Activated CD4-positive, alpha-beta memory T cell treated with anti-CD3 and anti-CD28 coated beads, Interleukin-2, amount 10 ng/mL, durations not matched to agents 7 days and 5 days (primary cell): ENCODE data around the gene BBOX1. TPM values are rescaled to one million over a fixed set of nuclear protein-coding genes. Genes with fewer than 3 reads are reported as not detected.
"Not testable (repeated sequence)": the region's sequence is repeated elsewhere in the genome, so short reads cannot be mapped to it uniquely, and the experiment has no call there.

ENCODE experiments used
- CTCF ChIA-PET: fragments of 350-600 bp; sonication (Branson Sonifier 250); formaldehyde crosslinking; loops from one replicate; lab custom pipeline; 2021; ENCODE audit warnings: antibody characterized with exemption, inconsistent platforms; lab: Charles Lee
- POLR2A ChIA-PET: fragments of 350-600 bp; sonication (Branson Sonifier 250); formaldehyde crosslinking; loops from one replicate; lab custom pipeline; 2021; ENCODE audit warnings: antibody characterized with exemption; lab: Charles Lee
- DNase-seq: peaks from one replicate; pipeline ENCODE4 v3.0.0-alpha.2; 2020
- H3K27ac Mint-ChIP-seq: one replicate; pipeline ENCODE4 v1.8.0; 2021; ENCODE audit warnings: mild to moderate bottlenecking, mixed read lengths
- H3K27me3 Mint-ChIP-seq: one replicate; pipeline ENCODE4 v1.8.0; 2021; ENCODE audit warnings: mixed read lengths
- H3K36me3 Mint-ChIP-seq: one replicate; pipeline ENCODE4 v1.8.0; 2021; ENCODE audit warnings: low read depth, mixed read lengths
- H3K4me1 Mint-ChIP-seq: one replicate; pipeline ENCODE4 v1.8.0; 2021; ENCODE audit warnings: mixed read lengths
- H3K4me3 Mint-ChIP-seq: one replicate; pipeline ENCODE4 v1.8.0; 2021; ENCODE audit warnings: mild to moderate bottlenecking, mixed read lengths
- H3K9me3 Mint-ChIP-seq: one replicate; pipeline ENCODE4 v1.8.0; 2021; ENCODE audit warnings: mixed read lengths
- total RNA-seq, 2 experiments: library from RNA; stranded (reverse); gene quantifications; one replicate each; pipeline ENCODE4 v1.2.3, GENCODE V29; 2021

Gene BBOX1
- not detected for total RNA-seq

GRCh38 chr11:27040302-27041115 lies at the start of gene BBOX1:
TSS of gene BBOX1 (plus strand) at chr11:27040815. CDS start at chr11:27055431, 14,616 bp downstream.
- POLR2A ChIA-PET, result no interaction called here
- Mint-ChIP-seq H3K27ac (no peak within 1 kb of the TSS), H3K4me3 (no peak within 1 kb of the TSS), H3K27me3 (no peaks in the 10 kb centered on the region), H3K9me3 (peaks cover 9% of the 10 kb centered on the region), H3K36me3 (no peaks in the 10 kb centered on the region), H3K4me1 (no peaks in the 10 kb centered on the region)
- no peak for DNase-seq
- CTCF ChIA-PET, result no interaction called here

GRCh38 chr11:26992031-26992541 lies 48.5 kb upstream of the BBOX1 start:
- H3K4me3 Mint-ChIP-seq, result no peak overlapping the region
- POLR2A ChIA-PET, result no interaction called here
- H3K27me3 Mint-ChIP-seq, result no peaks in the 10 kb centered on the region
- H3K36me3 Mint-ChIP-seq, result no peaks in the 10 kb centered on the region
- CTCF ChIA-PET, result no interaction called here
- DNase-seq, result no peak
- H3K27ac Mint-ChIP-seq, result no peak overlapping the region
- no peaks in the 10 kb centered on the region for H3K4me1 Mint-ChIP-seq
- H3K9me3 Mint-ChIP-seq, result no peaks in the 10 kb centered on the region

GRCh38 chr11:26993965-26994457 lies 46.6 kb upstream of the BBOX1 start, which contains the start of gene FIBIN:
TSS of gene FIBIN (plus strand) at chr11:26994112. CDS start at chr11:26994527, 415 bp downstream.
- Mint-ChIP-seq H3K27ac (no peak within 1 kb of the TSS), H3K27me3 (no peaks in the 10 kb centered on the region), H3K9me3 (no peaks in the 10 kb centered on the region), H3K4me3 (no peak within 1 kb of the TSS), H3K36me3 (no peaks in the 10 kb centered on the region), H3K4me1 (no peaks in the 10 kb centered on the region)
- ChIA-PET POLR2A (no interaction called here), CTCF (no interaction called here)
- no peak for DNase-seq

GRCh38 chr11:26994631-26995095 lies 46.0 kb upstream of the BBOX1 start:
- H3K9me3 Mint-ChIP-seq, result no peaks in the 10 kb centered on the region
- no peaks in the 10 kb centered on the region for H3K4me1 Mint-ChIP-seq
- H3K27ac Mint-ChIP-seq, result no peak overlapping the region
- H3K36me3 Mint-ChIP-seq, result no peaks in the 10 kb centered on the region
- no peak overlapping the region for H3K4me3 Mint-ChIP-seq
- no peaks in the 10 kb centered on the region for H3K27me3 Mint-ChIP-seq
- no peak for DNase-seq
- ChIA-PET POLR2A (no interaction called here), CTCF (no interaction called here)

- ChIA-PET CTCF (no interaction called here), POLR2A (no interaction called here)
- Mint-ChIP-seq H3K9me3 (no peaks in the 10 kb centered on the region), H3K36me3 (no peaks in the 10 kb centered on the region), H3K27ac (no peak overlapping the region), H3K4me1 (no peaks in the 10 kb centered on the region), H3K4me3 (no peak overlapping the region), H3K27me3 (no peaks in the 10 kb centered on the region)
- DNase-seq, result no peak
Observed at GRCh38 chr11:26995701-26996460, 44.7 kb upstream of the BBOX1 start.

- no peak overlapping the region for H3K4me3 Mint-ChIP-seq
- no peaks in the 10 kb centered on the region for H3K36me3 Mint-ChIP-seq
- CTCF ChIA-PET, result no interaction called here
- H3K27me3 Mint-ChIP-seq, result no peaks in the 10 kb centered on the region
- H3K4me1 Mint-ChIP-seq, result no peaks in the 10 kb centered on the region
- POLR2A ChIA-PET, result no interaction called here
- no peak for DNase-seq
- no peaks in the 10 kb centered on the region for H3K9me3 Mint-ChIP-seq
- no peak overlapping the region for H3K27ac Mint-ChIP-seq
Observed at GRCh38 chr11:26997378-26997777, 43.2 kb upstream of the BBOX1 start.

- not testable (repeated sequence) for H3K27me3 Mint-ChIP-seq
Observed at GRCh38 chr11:27001136-27001730, 39.4 kb upstream of the BBOX1 start.

GRCh38 chr11:27002431-27002830 lies 38.2 kb upstream of the BBOX1 start:
- ChIA-PET CTCF (no interaction called here), POLR2A (no interaction called here)
- H3K4me3 Mint-ChIP-seq, result no peak overlapping the region
- H3K4me1 Mint-ChIP-seq, result no peaks in the 10 kb centered on the region
- no peaks in the 10 kb centered on the region for H3K36me3 Mint-ChIP-seq
- H3K27me3 Mint-ChIP-seq, result no peaks in the 10 kb centered on the region
- H3K9me3 Mint-ChIP-seq, result no peaks in the 10 kb centered on the region
- DNase-seq, result no peak
- H3K27ac Mint-ChIP-seq, result no peak overlapping the region

More at GRCh38 chr11:27001136-27001730, 39.4 kb upstream of the BBOX1 start:
- H3K27ac Mint-ChIP-seq, H3K4me3 Mint-ChIP-seq, CTCF ChIA-PET, POLR2A ChIA-PET, DNase-seq, H3K9me3 Mint-ChIP-seq, H3K36me3 Mint-ChIP-seq, H3K4me1 Mint-ChIP-seq: not testable (repeated sequence)

- Mint-ChIP-seq H3K9me3 (no peaks in the 10 kb centered on the region), H3K27ac (no peak overlapping the region), H3K4me3 (no peak overlapping the region), H3K4me1 (no peaks in the 10 kb centered on the region), H3K27me3 (no peaks in the 10 kb centered on the region), H3K36me3 (no peaks in the 10 kb centered on the region)
- no peak for DNase-seq
- POLR2A ChIA-PET, result no interaction called here
- CTCF ChIA-PET, result no interaction called here
Observed at GRCh38 chr11:27002838-27003237, 37.8 kb upstream of the BBOX1 start.

GRCh38 chr11:27004103-27004502 lies 36.5 kb upstream of the BBOX1 start:
- no peak for DNase-seq
- no peaks in the 10 kb centered on the region for H3K4me1 Mint-ChIP-seq
- POLR2A ChIA-PET, result no interaction called here
- no peaks in the 10 kb centered on the region for H3K27me3 Mint-ChIP-seq
- H3K27ac Mint-ChIP-seq, result no peak overlapping the region
- CTCF ChIA-PET, result no interaction called here
- H3K36me3 Mint-ChIP-seq, result no peaks in the 10 kb centered on the region
- H3K4me3 Mint-ChIP-seq, result no peak overlapping the region
- no peaks in the 10 kb centered on the region for H3K9me3 Mint-ChIP-seq

GRCh38 chr11:27008811-27009535 lies 31.6 kb upstream of the BBOX1 start:
- CTCF ChIA-PET, result no interaction called here
- POLR2A ChIA-PET, result no interaction called here
- Mint-ChIP-seq H3K4me1 (no peaks in the 10 kb centered on the region), H3K27me3 (no peaks in the 10 kb centered on the region), H3K9me3 (no peaks in the 10 kb centered on the region), H3K36me3 (no peaks in the 10 kb centered on the region), H3K4me3 (no peak overlapping the region), H3K27ac (no peak overlapping the region)
- no peak for DNase-seq

GRCh38 chr11:27011560-27012233 lies 28.9 kb upstream of the BBOX1 start:
- POLR2A ChIA-PET, result no interaction called here
- H3K27ac Mint-ChIP-seq, result no peak overlapping the region
- no peaks in the 10 kb centered on the region for H3K27me3 Mint-ChIP-seq
- CTCF ChIA-PET, result no interaction called here
- H3K4me1 Mint-ChIP-seq, result no peaks in the 10 kb centered on the region
- no peaks in the 10 kb centered on the region for H3K36me3 Mint-ChIP-seq
- H3K9me3 Mint-ChIP-seq, result no peaks in the 10 kb centered on the region
- no peak overlapping the region for H3K4me3 Mint-ChIP-seq
- no peak for DNase-seq
